HG03097 (cell line): Measurements from ENCODE around the gene CAMKK2.
"Not testable (repeated sequence)": the region's sequence is repeated elsewhere in the genome, so short reads cannot be mapped to it uniquely, and the experiment has no call there.

Source experiments
- ATAC-seq: cut with Tn5 transposase; IDR thresholded peaks from one replicate; pipeline ENCODE4 v1.9.1; 2021; ENCODE audit not compliant: unreplicated experiment, low FRiP score

Gene CAMKK2

GRCh38 chr12:121251838-121252237 is 44.7 kb downstream of the CAMKK2 start:
- no peak for ATAC-seq

GRCh38 chr12:121250359-121250758 is 46.1 kb downstream of the CAMKK2 start:
- ATAC-seq = no peak

- ATAC-seq = no peak
Observed at GRCh38 chr12:121248622-121249021, 47.9 kb downstream of the CAMKK2 start.

GRCh38 chr12:121246893-121247557 is 49.5 kb downstream of the CAMKK2 start:
- no peak for ATAC-seq

GRCh38 chr12:121245951-121246350 is 50.6 kb downstream of the CAMKK2 start:
- no peak for ATAC-seq

GRCh38 chr12:121245031-121245430 is 51.5 kb downstream of the CAMKK2 start:
- ATAC-seq = no peak

- ATAC-seq = no peak
Observed at GRCh38 chr12:121241156-121241970, 55.1 kb downstream of the CAMKK2 start.

GRCh38 chr12:121240484-121241101 is 55.9 kb downstream of the CAMKK2 start:
- ATAC-seq = no peak

- ATAC-seq = no peak
Observed at GRCh38 chr12:121240062-121240420, 56.5 kb downstream of the CAMKK2 start.

GRCh38 chr12:121239351-121240061 is 57.0 kb downstream of the CAMKK2 start:
- no peak for ATAC-seq

- ATAC-seq = no peak
Observed at GRCh38 chr12:121238604-121239350, 57.7 kb downstream of the CAMKK2 start.

- no peak for ATAC-seq
Observed at GRCh38 chr12:121238086-121238485, 58.4 kb downstream of the CAMKK2 start.

- ATAC-seq = no peak
Observed at GRCh38 chr12:121237415-121237814, 59.1 kb downstream of the CAMKK2 start.

- no peak for ATAC-seq
Observed at GRCh38 chr12:121236776-121237175, 59.7 kb downstream of the CAMKK2 start.

- ATAC-seq = no peak
Observed at GRCh38 chr12:121233628-121234020, 62.9 kb downstream of the CAMKK2 start.

- no peak for ATAC-seq
Observed at GRCh38 chr12:121232977-121233627, 63.4 kb downstream of the CAMKK2 start.

GRCh38 chr12:121232163-121232562 is 64.3 kb downstream of the CAMKK2 start:
- ATAC-seq = no peak

- no peak for ATAC-seq
Observed at GRCh38 chr12:121230538-121230907, 66.0 kb downstream of the CAMKK2 start.

- not testable (repeated sequence) for ATAC-seq
Observed at GRCh38 chr12:121229826-121230537, 66.5 kb downstream of the CAMKK2 start.
